ENCODE results near the gene GOLGA8A. TPM values are rescaled to one million over a fixed set of nuclear protein-coding genes. Genes with fewer than 3 reads are reported as not detected.

The GOLGA8A gene
- total RNA-seq, 1 donor from 2014 or later = 14.3 TPM

Other genes with a start within 250 kb of the GOLGA8A start
- gene KATNBL1, start 227.7 kb downstream of the GOLGA8A start, total RNA-seq = 35.5 and 49.3 TPM in 2 replicates
- gene EMC4, start 212.8 kb downstream of the GOLGA8A start, total RNA-seq = 221 and 224 TPM in 2 replicates
- gene SLC12A6, start 100.0 kb downstream of the GOLGA8A start, total RNA-seq = 4.8 and 8.3 TPM in 2 replicates
- 319 TPM in 2 replicates for gene NOP10, start 94.7 kb downstream of the GOLGA8A start, total RNA-seq
- not detected in 2 replicates for gene NUTM1, start 94.5 kb downstream of the GOLGA8A start, total RNA-seq
- gene LPCAT4, start 70.6 kb downstream of the GOLGA8A start, total RNA-seq = 13.2 and 33.2 TPM in 2 replicates
- 20.4 and 56.4 TPM in 2 replicates for gene GOLGA8B, start 145.8 kb upstream of the GOLGA8A start, total RNA-seq

Measured in epithelial cell of proximal tubule (primary cell).